ENCODE results near the gene AMPD3. TPM values are rescaled to one million over a fixed set of nuclear protein-coding genes. Genes with fewer than 3 reads are reported as not detected.

AMPD3 gene
- total RNA-seq, 4 donors from 2014 or later, result 1.2 to 6.4 (median 6.1) TPM; not detected in 1

DNA sequence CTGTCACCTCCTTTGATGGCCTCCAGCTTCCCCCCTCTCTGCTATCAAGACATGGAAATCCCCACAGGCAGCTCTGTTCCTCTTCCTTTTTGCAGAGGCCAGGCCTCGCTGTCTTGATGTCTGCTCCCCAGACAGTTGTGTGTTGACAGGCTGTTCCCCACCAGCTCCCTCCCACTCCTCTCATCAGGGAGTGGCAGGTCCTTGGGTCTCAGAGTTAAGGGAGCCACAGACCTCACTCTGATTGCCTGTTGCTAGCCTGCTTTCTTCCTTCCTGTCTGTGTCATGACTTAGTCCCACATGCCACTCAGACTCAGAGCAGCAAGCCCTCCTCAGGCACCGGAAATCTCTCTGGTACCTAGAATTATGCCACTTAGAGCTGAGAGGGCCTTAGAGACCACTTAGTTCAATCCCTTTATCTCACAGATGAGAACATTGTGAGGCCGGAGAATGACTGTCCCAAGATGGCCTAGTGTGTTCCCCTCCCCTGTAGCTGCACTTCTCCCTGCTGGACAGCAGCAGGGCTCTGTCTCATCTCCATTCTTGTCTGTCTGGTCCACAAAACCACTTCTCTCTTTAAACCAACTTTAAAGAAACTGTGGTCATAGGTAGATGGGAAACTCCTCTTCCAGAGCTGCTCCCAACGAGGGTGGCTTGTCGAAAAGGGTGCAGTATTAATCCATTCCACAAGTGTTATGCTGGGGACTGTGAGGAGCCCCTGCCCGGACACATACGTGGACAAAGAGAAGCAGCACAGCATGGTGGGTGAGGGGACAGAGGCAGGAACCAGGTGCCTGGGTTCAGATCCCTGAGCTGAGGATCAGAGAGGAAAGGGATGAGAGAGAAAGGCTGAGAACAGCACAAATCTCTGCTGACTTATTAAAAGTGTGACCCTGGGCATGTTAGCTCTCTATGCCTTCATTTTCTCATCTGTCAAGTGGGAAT lies 4.2 kb downstream of the AMPD3 start:
- intact Hi-C loops (cut with DNase I; ENCODE audit: low total_unique reads), result no loop called here
- no peak overlapping the region for H3K27ac ChIP-seq
- no peaks in the 10 kb centered on the region for H3K36me3 ChIP-seq
- TF ChIP-seq, protein P1, sequence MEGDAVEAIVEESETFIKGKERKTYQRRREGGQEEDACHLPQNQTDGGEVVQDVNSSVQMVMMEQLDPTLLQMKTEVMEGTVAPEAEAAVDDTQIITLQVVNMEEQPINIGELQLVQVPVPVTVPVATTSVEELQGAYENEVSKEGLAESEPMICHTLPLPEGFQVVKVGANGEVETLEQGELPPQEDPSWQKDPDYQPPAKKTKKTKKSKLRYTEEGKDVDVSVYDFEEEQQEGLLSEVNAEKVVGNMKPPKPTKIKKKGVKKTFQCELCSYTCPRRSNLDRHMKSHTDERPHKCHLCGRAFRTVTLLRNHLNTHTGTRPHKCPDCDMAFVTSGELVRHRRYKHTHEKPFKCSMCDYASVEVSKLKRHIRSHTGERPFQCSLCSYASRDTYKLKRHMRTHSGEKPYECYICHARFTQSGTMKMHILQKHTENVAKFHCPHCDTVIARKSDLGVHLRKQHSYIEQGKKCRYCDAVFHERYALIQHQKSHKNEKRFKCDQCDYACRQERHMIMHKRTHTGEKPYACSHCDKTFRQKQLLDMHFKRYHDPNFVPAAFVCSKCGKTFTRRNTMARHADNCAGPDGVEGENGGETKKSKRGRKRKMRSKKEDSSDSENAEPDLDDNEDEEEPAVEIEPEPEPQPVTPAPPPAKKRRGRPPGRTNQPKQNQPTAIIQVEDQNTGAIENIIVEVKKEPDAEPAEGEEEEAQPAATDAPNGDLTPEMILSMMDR (IDR thresholded peaks at IDR 0.05), result no peak
- TF ChIP-seq POLR2A (IDR thresholded peaks at IDR 0.05), result no peak
- H3K4me1 ChIP-seq, result no peaks in the 10 kb centered on the region
- no peaks in the 10 kb centered on the region for H3K9me3 ChIP-seq
- DNase-seq, result no peak
- H3K4me3 ChIP-seq, result no peak overlapping the region
- no peaks in the 10 kb centered on the region for H3K27me3 ChIP-seq

DNA sequence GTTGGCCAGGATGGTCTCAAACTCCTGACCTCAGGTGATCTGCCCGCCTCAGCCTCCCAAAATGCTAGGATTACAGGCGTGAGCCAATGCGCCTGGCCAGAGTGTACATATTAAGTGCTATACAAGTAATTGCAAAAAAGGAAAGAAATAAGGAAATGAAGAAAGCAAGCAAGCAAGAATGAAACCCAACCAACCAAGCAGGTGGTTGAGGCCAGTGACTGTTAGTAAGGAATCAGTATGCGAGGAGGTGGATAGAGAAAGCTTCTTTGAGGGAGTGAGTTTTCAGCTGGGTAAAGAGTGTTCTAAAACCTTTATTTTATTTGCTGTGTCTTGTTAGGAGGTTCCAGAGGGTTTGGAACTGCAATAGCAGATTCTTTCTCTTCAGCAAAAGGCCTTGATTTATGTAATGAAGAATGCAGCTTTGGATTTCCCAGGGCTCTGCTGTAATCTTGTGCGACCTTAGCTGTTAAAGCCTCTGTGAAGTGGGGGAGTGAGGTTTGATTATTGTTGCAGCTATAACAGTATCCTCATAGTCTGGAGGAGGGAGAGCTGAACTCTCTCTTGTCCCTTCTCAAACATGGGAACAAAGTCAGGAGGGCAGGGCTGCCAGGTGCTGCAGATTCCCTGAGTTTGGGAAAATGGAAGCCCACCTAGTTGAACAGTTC lies 5.7 kb downstream of the AMPD3 start:
- intact Hi-C loops (cut with DNase I; ENCODE audit: low total_unique reads), result no loop called here
- H3K4me1 ChIP-seq, result no peaks in the 10 kb centered on the region
- DNase-seq, result no peak
- TF ChIP-seq POLR2A (IDR thresholded peaks at IDR 0.05), result no peak
- TF ChIP-seq, protein P1 (IDR thresholded peaks at IDR 0.05), result no peak
- no peak overlapping the region for H3K4me3 ChIP-seq
- no peaks in the 10 kb centered on the region for H3K27me3 ChIP-seq
- H3K27ac ChIP-seq, result no peak overlapping the region
- H3K9me3 ChIP-seq, result no peaks in the 10 kb centered on the region
- no peaks in the 10 kb centered on the region for H3K36me3 ChIP-seq

DNA sequence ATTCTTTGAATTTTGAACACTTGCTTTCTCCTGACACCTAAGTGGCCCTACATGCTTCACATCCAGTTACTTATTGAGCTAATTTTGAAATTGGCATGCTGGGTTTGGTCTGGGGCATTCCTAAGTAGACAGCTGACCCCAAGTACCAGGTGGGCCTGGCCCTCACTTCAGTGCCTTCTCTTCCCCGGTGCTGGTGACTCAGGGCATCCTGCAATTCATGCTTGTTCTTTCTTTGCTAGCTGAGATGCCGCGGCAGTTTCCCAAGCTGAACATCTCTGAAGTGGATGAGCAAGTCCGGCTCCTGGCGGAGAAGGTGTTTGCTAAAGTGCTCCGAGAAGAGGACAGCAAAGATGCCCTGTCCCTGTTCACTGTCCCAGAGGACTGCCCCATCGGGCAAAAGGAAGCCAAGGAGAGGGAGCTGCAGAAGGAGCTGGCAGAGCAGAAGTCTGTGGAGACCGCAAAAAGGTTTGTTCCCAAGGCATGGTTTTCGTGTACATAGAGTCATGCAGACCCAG lies 6.3 kb downstream of the AMPD3 start:
- TF ChIP-seq, protein P1 (IDR thresholded peaks at IDR 0.05), result no peak
- TF ChIP-seq POLR2A (IDR thresholded peaks at IDR 0.05), result no peak
- Histone ChIP-seq H3K4me1 (no peaks in the 10 kb centered on the region), H3K27ac (no peak overlapping the region), H3K9me3 (no peaks in the 10 kb centered on the region), H3K4me3 (no peak overlapping the region), H3K27me3 (no peaks in the 10 kb centered on the region), H3K36me3 (no peaks in the 10 kb centered on the region)
- DNase-seq, result no peak
- intact Hi-C loops (cut with DNase I; ENCODE audit: low total_unique reads), result no loop called here

DNA sequence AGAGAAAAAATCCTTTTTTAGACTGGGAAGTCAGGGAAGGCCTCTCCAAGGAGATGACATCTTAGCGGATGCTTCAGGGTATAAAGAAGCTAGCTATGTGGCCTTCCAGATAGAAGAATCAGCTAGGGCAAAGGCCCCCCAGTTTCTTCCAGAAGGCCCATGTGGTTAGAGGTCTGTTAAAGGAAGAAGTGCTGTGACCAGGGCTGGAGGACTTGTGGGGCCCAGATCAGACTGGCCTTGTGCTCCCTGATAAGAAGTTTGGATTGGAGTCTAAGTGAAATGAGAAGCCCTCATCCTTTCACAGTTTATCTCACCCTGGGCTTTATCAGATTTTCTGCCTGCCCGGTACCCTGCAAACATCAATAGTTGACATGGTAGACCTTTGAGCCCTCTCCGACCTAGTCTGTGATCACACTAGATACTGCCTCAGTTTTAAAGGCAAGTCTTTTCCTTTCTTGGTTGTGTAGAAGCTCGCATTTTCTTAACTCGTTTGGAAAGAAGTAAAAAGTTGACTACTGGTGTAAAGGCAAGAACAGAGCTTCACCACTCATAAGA lies 7.8 kb downstream of the AMPD3 start:
- no peak for DNase-seq
- TF ChIP-seq, protein P1 (IDR thresholded peaks at IDR 0.05), result no peak
- no peak for TF ChIP-seq POLR2A (IDR thresholded peaks at IDR 0.05)
- H3K27ac ChIP-seq, result no peak overlapping the region
- H3K4me1 ChIP-seq, result no peaks in the 10 kb centered on the region
- no peaks in the 10 kb centered on the region for H3K27me3 ChIP-seq
- H3K4me3 ChIP-seq, result no peak overlapping the region
- no peaks in the 10 kb centered on the region for H3K36me3 ChIP-seq
- H3K9me3 ChIP-seq, result no peaks in the 10 kb centered on the region
- intact Hi-C loops (cut with DNase I; ENCODE audit: low total_unique reads), result no loop called here

Measured in uterus (tissue), 4 donors.